HepG2 (cell line): ENCODE results near the gene TNFSF13. TPM values are rescaled to one million over a fixed set of nuclear protein-coding genes. Genes with fewer than 3 reads are reported as not detected.

Source experiments
- GATAD2A ChIP-seq: IDR thresholded peaks from 2 replicates; pipeline ENCODE4 v1.6.1; 2016
- KDM5A ChIP-seq: fragments of 200-600 bp; sonication (generic); IDR thresholded peaks from 2 replicates; pipeline ENCODE4 v1.7.0; 2018; ENCODE audit warnings: antibody characterized with exemption, mild to moderate bottlenecking, low read length, borderline replicate concordance
- MYPOP ChIP-seq: sonication (generic); formaldehyde crosslinking; IDR thresholded peaks from 2 replicates; pipeline ENCODE4 v1.8.1; 2023; ENCODE audit warnings: mild to moderate bottlenecking, moderate library complexity, missing genetic modification reagents
- NFE2L1 ChIP-seq: sonication (generic); formaldehyde crosslinking; IDR thresholded peaks from 2 replicates; pipeline ENCODE4 v1.4.0; 2020; ENCODE audit warnings: missing genetic modification reagents, mild to moderate bottlenecking, borderline replicate concordance
- PRMT3 ChIP-seq: sonication (generic); formaldehyde crosslinking; IDR thresholded peaks from 2 replicates; pipeline ENCODE4 v1.8.1; 2022; ENCODE audit warnings: low read depth, mild to moderate bottlenecking, moderate library complexity, missing genetic modification reagents, borderline replicate concordance
- RERE ChIP-seq: IDR thresholded peaks from 2 replicates; pipeline ENCODE4 v1.6.1; 2016; ENCODE audit warnings: low read depth, missing genetic modification reagents, missing compliant biosample characterization
- RXRA ChIP-seq: sonication (generic); formaldehyde crosslinking; IDR thresholded peaks from 2 replicates; pipeline ENCODE4 v1.5.1; 2020; ENCODE audit warnings: missing genetic modification reagents
- SNAPC4 ChIP-seq: sonication (generic); formaldehyde crosslinking; IDR thresholded peaks from 2 replicates; pipeline ENCODE4 v1.4.0; 2020; ENCODE audit warnings: mild to moderate bottlenecking, missing genetic modification reagents
- STAG1 ChIP-seq: sonication (generic); formaldehyde crosslinking; IDR thresholded peaks from 2 replicates; pipeline ENCODE4 v1.4.0; 2020; ENCODE audit warnings: missing genetic modification reagents
- ZKSCAN1 ChIP-seq: fragments of 150-350 bp; IDR thresholded peaks from 2 replicates; pipeline ENCODE4 v1.6.1; 2014; ENCODE audit warnings: low read length
- ZMAT5 ChIP-seq: sonication (generic); formaldehyde crosslinking; IDR thresholded peaks from 2 replicates; pipeline ENCODE4 v1.5.0; 2020; ENCODE audit warnings: mild to moderate bottlenecking, low read depth, missing genetic modification reagents, borderline replicate concordance
- ZNF253 ChIP-seq: sonication (generic); formaldehyde crosslinking; IDR thresholded peaks from 2 replicates; pipeline ENCODE4 v1.8.0; 2022; ENCODE audit warnings: mild to moderate bottlenecking, missing genetic modification reagents, borderline replicate concordance
- ZNF296 ChIP-seq: sonication (generic); formaldehyde crosslinking; conservative IDR thresholded peaks from 2 replicates; pipeline ENCODE4 v1.5.0; 2020; ENCODE audit warnings: mild to moderate bottlenecking, missing genetic modification reagents
- ZNF335 ChIP-seq: sonication (generic); formaldehyde crosslinking; IDR thresholded peaks from 2 replicates; pipeline ENCODE4 v1.4.0; 2020; ENCODE audit warnings: missing genetic modification reagents
- ZNF543 ChIP-seq: sonication (generic); formaldehyde crosslinking; IDR thresholded peaks from 2 replicates; pipeline ENCODE4 v1.4.0; 2020; ENCODE audit warnings: mild to moderate bottlenecking, missing genetic modification reagents
- ZNF569 ChIP-seq: sonication (generic); formaldehyde crosslinking; IDR thresholded peaks from 2 replicates; pipeline ENCODE4 v1.5.0; 2020; ENCODE audit warnings: mild to moderate bottlenecking, missing genetic modification reagents, moderate library complexity, borderline replicate concordance
- ZNF670 ChIP-seq: sonication (generic); formaldehyde crosslinking; IDR thresholded peaks from 2 replicates; pipeline ENCODE4 v1.8.0; 2022; ENCODE audit warnings: mild to moderate bottlenecking, missing genetic modification reagents, borderline replicate concordance
- polyA plus RNA-seq, 8 experiments: library from polyadenylated mRNA; depleted of rRNA in 3 of 8; stranded (reverse) in 7 of 8; unstranded in 1 of 8; fragments of >200 nt; fragmentation: Illumina TruSeq in 4 of 8; extraction: Trizol in 4 of 8; gene quantifications; 2 replicates each; pipeline versions ENCODE4 v1.2.1 to v1.2.3, GENCODE V29; 2011 to 2016; ENCODE audit warnings: low read depth in 4 of 8, missing spikeins in 1 of 8, mixed read lengths in 1 of 8; ENCODE audit not compliant: insufficient read depth in 1 of 8
- total RNA-seq, 5 experiments: library from RNA; depleted of rRNA; stranded (reverse); fragments of >200 nt; fragmentation: Illumina TruSeq; extraction: Trizol; gene quantifications; 2 replicates each; pipeline ENCODE4 v1.2.3, GENCODE V29; 2016; ENCODE audit warnings: low read depth in 1 of 5

The TNFSF13 gene
- total and polyA plus RNA-seq, 2 of the 13 experiments (the other 11 are each of a cell fraction or from before 2014, with no cell fraction given): 2.5 to 3.3 TPM

GRCh38 chr17:7557147-7557764 is 1.3 kb upstream of the TNFSF13 start (continued):
- TF ChIP-seq PRMT3 (CRISPR knock-in tag): no peak
- no peak for TF ChIP-seq ZMAT5 (CRISPR knock-in tag)
- 0 out of 2 replicates have a peak, but pooled peaks have one; percentile 38 for TF ChIP-seq MYPOP (CRISPR knock-in tag)
- no peak for TF ChIP-seq ZNF253 (CRISPR knock-in tag)
- TF ChIP-seq ZNF335: no peak
- TF ChIP-seq GATAD2A: peak; percentile 62; the same call in 1 of the 2 replicates
- TF ChIP-seq ZNF569 (CRISPR knock-in tag): no peak
- no peak for TF ChIP-seq ZNF296 (CRISPR knock-in tag)
- no peak for TF ChIP-seq NFE2L1 (CRISPR knock-in tag)
- peak; percentile 30; the same call in 1 of the 2 replicates for TF ChIP-seq RXRA (CRISPR knock-in tag)
- no peak for TF ChIP-seq KDM5A
- TF ChIP-seq ZNF543 (CRISPR knock-in tag): 0 out of 2 replicates have a peak, but pooled peaks have one; percentile 6
- TF ChIP-seq ZKSCAN1: no peak
- TF ChIP-seq STAG1 (CRISPR knock-in tag): peak; percentile 10; the same call in 1 of the 2 replicates
- TF ChIP-seq SNAPC4 (CRISPR knock-in tag): no peak
- no peak for TF ChIP-seq ZNF670 (CRISPR knock-in tag)
- TF ChIP-seq RERE (CRISPR knock-in tag): no peak
